ENCODE measurements around the gene NGLY1. TPM values are rescaled to one million over a fixed set of nuclear protein-coding genes. Genes with fewer than 3 reads are reported as not detected.

Gene NGLY1
- total RNA-seq, 2 donors from 2014 or later = 20.2 to 21.8 TPM

- H3K4me3 ChIP-seq = no peak overlapping the region
- H3K9me3 ChIP-seq = no peaks in the 10 kb centered on the region
- H3K36me3 ChIP-seq = peaks cover 41% of the 10 kb centered on the region
- no peak for TF ChIP-seq CTCF (IDR thresholded peaks at IDR 0.05)
- DNase-seq (ENCODE audit: low spot score) = no peak
- H3K27ac ChIP-seq = no peak overlapping the region
- no peaks in the 10 kb centered on the region for H3K27me3 ChIP-seq
- no peaks in the 10 kb centered on the region for H3K4me1 ChIP-seq
Observed at GRCh38 chr3:25747033-25747432, 36.2 kb downstream of the NGLY1 start.

DNA sequence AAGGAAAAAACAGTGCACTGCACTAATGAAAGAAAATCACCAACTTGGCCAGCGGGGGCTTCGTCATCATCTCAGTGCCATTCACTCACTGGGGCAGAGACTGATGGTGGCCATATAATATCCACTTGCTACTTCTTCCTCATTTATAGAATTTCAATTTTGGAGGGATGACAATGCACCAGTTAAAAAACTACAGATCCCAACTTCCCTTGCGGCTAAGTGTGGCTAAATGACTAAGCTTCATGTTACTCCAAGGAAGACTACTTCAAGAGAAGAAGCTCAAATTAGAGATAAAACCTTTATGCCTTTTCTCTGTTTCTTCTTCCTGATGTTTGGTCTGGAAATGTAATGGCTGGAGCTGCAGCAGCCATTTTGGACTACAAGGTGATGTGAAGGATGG is 38.8 kb downstream of the NGLY1 start:
- DNase-seq (ENCODE audit: low spot score) = no peak
- no peak for TF ChIP-seq CTCF (IDR thresholded peaks at IDR 0.05)
- Histone ChIP-seq H3K4me3 (no peak overlapping the region), H3K27me3 (no peaks in the 10 kb centered on the region), H3K4me1 (no peaks in the 10 kb centered on the region), H3K36me3 (peaks cover 25% of the 10 kb centered on the region), H3K27ac (no peak overlapping the region), H3K9me3 (no peaks in the 10 kb centered on the region)

- no peak for DNase-seq (ENCODE audit: low spot score)
- H3K36me3 ChIP-seq = peaks cover 19% of the 10 kb centered on the region
- no peak overlapping the region for H3K4me3 ChIP-seq
- no peak for TF ChIP-seq CTCF (IDR thresholded peaks at IDR 0.05)
- H3K27me3 ChIP-seq = no peaks in the 10 kb centered on the region
- H3K27ac ChIP-seq = no peak overlapping the region
- H3K9me3 ChIP-seq = no peaks in the 10 kb centered on the region
- H3K4me1 ChIP-seq = no peaks in the 10 kb centered on the region
Observed at GRCh38 chr3:25728101-25728500, 55.1 kb downstream of the NGLY1 start.

DNA sequence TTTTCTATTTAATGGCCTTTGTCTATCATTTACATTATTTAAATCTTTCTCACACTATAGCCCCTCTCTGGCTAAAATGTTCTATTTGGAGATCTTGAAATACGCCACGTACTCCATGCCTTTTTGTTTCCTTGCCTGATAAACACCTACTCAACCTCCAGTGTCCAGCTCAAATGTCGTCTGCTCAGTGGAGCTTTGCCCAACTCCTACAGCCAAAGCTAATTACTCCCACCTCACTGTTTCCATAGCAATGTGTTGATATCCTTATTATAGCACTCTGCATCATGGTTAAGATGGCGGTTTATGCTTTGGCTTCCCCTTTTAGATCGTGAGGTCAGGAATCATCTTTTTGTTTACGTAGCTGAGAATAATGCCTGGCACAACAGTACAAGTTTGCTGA is 55.9 kb downstream of the NGLY1 start:
- no peak overlapping the region for H3K4me3 ChIP-seq
- no peaks in the 10 kb centered on the region for H3K27me3 ChIP-seq
- no peak overlapping the region for H3K27ac ChIP-seq
- no peaks in the 10 kb centered on the region for H3K4me1 ChIP-seq
- DNase-seq (ENCODE audit: low spot score) = no peak
- no peaks in the 10 kb centered on the region for H3K9me3 ChIP-seq
- H3K36me3 ChIP-seq = peaks cover 13% of the 10 kb centered on the region
- TF ChIP-seq CTCF (IDR thresholded peaks at IDR 0.05) = no peak

GRCh38 chr3:25725810-25726209 is 57.4 kb downstream of the NGLY1 start:
- Histone ChIP-seq H3K4me3 (no peak overlapping the region), H3K27me3 (no peaks in the 10 kb centered on the region), H3K4me1 (no peaks in the 10 kb centered on the region), H3K36me3 (peaks cover 13% of the 10 kb centered on the region), H3K27ac (no peak overlapping the region), H3K9me3 (no peaks in the 10 kb centered on the region)
- DNase-seq (ENCODE audit: low spot score) = no peak
- TF ChIP-seq CTCF (IDR thresholded peaks at IDR 0.05) = no peak

- Histone ChIP-seq H3K9me3 (no peaks in the 10 kb centered on the region), H3K27ac (no peak overlapping the region), H3K36me3 (peaks cover 13% of the 10 kb centered on the region), H3K4me1 (no peaks in the 10 kb centered on the region), H3K27me3 (no peaks in the 10 kb centered on the region), H3K4me3 (no peak overlapping the region)
- TF ChIP-seq CTCF (IDR thresholded peaks at IDR 0.05) = no peak
- DNase-seq (ENCODE audit: low spot score) = no peak
Observed at GRCh38 chr3:25724948-25725645, 58.1 kb downstream of the NGLY1 start.

Measured in right atrium auricular region (tissue), 2 donors.